GM19463 (cell line): Measurements from ENCODE around the gene LSG1.

Experiments
- ATAC-seq: cut with Tn5 transposase; IDR thresholded peaks from one replicate; pipeline ENCODE4 v1.9.1; 2021; ENCODE audit warnings: mild to moderate bottlenecking, moderate library complexity; ENCODE audit not compliant: unreplicated experiment

Gene LSG1

DNA sequence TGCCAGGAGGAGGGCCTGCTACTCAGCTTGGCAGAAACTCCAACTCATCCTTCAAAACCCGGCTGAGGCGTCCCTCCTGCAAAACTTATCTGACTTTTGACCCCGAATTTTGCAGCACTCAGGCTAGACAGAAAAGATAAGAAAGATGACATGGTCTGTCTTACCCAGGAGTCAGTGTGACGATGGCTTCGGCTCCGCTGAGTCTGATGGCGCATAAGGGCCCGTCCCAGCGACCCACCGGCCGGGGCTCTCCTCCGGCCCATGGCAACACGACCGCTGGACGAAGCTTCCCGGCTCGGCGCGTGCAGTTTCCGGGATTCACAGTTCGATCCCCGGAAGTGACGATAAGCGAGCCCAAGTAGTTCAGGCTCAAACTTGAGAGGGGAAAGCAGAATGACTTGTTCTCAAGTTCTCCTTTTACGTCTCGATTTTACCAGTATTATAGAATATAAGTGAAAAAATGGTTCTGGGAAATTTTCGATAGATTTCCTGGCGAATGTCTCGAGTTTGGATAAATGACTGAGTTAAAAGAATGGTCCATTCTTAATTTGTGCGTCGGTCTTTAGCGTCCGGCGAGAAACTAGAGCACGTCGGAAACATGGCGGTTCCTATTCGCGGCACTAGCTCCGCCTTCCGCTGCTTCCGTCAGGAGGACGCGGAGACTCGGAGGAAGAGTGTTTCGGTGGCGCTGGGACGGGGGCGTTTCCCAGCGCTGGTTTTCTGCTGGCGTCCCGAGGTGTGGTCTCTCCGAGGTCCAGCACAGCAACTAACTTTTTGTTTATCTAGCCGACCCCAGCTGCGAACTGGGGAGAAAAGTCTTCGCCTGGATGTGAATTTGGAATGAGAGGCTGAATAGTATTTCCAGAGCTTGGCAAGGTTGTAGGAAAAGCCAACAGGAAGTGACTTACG, at the start of gene LSG1:
LSG1 (minus strand) TSS at position 292 of the 909 bp plus-strand sequence; CDS start at position 263, 29 bp downstream.
- ATAC-seq: peak; percentile 80

DNA sequence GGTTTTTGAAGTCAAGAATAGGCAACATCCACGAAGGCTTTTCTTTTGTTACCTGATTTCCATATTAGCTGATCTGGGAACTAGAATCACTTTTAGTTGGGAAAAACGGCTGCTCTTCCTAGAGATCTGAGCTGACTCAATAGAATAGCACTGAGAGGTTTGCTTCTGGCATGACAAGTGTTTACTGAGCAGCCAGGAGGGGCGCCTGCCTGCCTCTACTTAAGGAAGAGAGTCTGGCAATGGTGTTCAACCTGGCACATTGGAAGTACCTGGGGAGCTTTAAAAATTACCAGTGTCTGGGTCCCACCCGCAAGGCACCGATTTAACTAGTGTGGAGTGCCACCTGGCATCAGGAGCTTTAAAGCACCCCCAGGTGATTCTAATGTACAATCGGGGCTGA, 48.1 kb upstream of the LSG1 start:
- ATAC-seq: no peak

- ATAC-seq: no peak
These were observed 46.1 kb upstream of the LSG1 start for GRCh38 chr3:194718079-194718478.

- no peak for ATAC-seq
These were observed 43.2 kb upstream of the LSG1 start for GRCh38 chr3:194715022-194715800.

DNA sequence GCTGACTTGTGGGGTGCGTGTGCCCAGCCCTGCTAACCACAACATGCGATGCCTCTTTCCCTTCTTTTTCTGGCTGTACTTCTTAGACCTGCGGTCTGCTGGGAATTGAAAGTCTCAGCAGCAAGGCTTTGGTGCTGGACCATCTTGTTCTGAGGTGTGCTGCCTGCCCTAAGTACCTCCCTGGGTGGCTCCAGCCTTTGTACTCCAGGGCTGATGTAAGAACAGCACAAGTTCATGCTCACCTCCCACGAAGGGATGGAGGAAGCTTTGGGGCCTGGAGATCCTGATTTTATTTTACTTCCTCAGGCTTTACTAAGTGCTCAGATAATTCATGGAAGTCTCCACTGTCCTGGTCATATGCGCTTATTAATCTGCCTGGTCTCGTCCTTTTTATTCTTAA, 42.6 kb upstream of the LSG1 start:
- no peak for ATAC-seq

- no peak for ATAC-seq
These were observed 42.1 kb upstream of the LSG1 start for GRCh38 chr3:194714137-194714455.

DNA sequence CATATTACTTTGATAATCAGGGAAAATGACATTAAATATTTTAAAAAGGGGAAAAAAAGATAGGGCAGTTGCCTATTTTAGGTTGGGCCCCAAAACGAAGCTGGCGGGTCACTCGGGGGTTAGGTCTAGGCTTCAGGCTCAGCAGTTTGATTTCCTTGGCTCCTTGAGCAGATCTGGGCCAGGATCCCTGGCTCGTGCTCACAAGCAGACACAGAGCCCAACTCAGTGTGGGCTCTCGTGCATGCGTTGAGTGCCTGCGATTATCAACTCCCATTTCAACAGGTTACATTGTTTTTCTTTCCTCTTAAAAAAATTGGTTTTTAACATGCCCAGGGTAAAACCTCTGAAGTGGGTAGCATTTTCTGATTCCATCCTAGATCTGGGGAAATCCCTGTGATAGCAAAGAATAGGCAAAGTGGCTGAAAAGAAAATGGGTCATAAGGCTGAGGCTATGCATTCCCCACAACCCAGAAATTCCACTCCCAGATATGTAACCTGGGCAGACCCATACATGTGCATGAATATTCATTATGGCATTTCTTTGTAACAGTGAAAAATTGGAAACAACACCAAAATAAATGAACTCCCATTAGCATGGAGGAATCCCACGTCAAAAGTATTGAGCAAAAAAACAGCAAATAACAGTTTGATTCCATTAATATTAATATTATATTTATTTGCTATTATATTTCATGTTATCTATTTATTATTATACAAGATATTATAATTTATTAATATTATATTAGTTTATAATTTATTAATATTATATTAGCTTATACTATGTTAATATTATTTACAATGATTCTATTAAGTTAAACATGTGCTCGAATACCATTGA, 41.5 kb upstream of the LSG1 start:
- no peak for ATAC-seq

DNA sequence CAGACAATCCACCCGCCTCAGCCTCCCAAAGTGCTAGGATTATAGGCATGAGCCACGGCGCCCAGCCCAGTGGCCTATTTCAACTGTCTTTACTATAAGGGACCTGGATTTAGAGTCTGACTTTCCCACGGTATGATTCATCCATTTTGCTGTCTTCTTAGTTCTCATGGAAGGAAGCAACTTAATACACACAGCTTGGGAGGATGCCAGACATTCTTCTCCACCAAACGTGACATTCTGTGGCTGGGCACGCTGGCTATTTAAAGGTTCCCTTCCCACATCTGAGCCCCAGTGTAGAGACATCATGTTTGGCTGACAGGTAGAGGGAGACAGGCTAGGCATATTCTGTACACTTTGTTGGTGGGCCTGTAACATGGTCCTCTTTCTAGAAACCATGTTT, 39.9 kb upstream of the LSG1 start:
- no peak for ATAC-seq

DNA sequence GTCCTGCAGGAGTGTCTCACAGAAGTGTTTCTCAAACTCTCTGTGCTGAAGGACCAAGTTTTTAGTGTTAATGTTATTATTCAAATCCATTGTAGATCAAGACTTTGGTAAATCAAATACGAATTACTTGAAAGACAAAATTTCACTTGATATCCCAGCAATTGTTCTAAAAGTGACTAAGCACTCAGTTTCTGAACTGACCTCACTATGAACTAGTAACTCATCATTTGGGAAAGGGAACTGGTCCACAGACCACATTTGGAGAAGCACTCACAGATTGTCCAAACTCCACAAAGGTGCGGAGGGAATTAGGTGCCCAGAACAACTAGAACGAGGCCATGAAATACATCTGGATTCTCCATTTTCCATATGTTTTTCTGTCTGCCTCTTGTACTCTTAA, 39.3 kb upstream of the LSG1 start:
- no peak for ATAC-seq

DNA sequence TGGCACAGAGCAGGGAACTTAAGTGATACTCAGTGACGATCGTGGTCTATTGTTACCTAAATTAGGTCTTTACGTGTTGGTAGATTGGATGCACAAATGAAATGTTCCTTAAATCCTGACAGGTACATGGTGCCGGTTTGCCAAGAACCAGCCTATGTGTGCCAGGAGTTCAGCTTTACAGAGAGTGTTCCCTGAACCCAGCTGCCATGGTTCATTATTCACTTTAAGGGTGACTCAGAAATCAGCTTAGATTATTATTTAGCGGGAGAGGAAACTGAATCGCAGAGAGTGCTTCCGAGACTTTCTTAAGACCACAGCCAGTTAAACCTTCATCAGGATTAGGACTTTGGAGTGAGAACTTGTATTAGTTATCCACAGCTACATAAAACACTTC, 35.2 kb upstream of the LSG1 start:
- no peak for ATAC-seq

GRCh38 chr3:194705761-194706160, 33.8 kb upstream of the LSG1 start:
- no peak for ATAC-seq

DNA sequence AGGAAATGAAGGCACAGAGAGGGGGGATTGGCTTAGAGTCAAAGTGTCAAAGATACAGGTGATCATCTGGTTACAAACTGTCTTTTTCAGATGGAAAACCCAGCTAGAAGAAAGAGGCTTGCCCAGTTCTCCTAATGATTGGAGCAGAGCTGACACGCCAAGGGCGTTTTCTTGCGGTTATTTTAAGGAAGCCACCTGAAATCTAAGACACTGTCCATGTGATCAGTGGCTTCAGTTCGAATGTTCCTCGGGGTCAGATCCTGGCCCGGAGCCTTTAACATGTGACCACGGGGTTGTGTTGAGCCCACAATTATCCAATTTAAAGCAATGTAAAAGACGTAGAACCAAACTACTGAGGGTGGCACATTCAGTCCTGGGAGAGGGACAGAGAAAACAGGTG, 33.2 kb upstream of the LSG1 start:
- no peak for ATAC-seq

GRCh38 chr3:194702545-194702944, 30.6 kb upstream of the LSG1 start:
- no peak for ATAC-seq

- no peak for ATAC-seq
These were observed 24.7 kb upstream of the LSG1 start for GRCh38 chr3:194696702-194697101.

- peak; percentile 81 for ATAC-seq
These were observed 19.7 kb upstream of the LSG1 start for GRCh38 chr3:194691481-194692283.

DNA sequence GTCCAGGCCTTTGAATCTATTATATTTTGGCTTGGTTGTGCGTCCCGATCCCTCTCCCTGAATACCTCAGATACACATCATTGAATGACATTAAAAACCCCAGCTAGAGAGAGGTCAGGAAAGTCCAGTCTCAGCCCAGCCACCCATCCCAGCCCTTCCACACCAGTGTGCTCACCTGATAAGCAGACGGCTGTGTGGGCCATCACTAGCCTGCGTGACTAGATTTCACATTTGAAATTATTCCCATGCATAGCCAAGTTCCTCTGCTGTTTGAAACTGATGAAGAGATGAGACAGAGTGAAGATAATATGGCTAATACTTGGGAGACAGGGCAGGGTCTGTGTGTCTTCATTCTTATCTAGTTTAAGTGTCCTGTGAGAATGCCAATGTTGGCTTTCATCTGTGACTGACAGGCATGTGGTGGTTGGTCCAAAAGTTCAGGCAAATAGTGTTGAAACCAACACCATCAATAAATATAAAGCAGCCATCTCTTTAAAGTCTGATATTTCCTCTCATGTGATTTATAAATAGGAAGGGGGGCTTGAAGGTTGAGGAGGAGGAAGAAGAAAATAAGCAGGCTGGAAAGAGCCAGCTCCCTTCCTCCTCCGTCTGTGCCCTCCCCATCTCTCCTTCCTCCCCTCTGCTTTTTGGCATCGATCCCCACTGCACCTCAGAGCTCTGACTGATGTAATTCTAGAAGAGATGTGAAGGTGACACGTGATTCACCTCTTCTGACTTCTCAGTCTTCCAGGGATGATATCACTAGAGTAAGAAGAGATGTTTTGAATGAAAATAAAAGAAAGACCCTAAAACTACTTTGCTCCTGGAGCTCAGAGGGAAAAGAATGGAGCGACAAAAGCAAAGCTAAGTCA, 18.7 kb upstream of the LSG1 start:
- no peak for ATAC-seq

DNA sequence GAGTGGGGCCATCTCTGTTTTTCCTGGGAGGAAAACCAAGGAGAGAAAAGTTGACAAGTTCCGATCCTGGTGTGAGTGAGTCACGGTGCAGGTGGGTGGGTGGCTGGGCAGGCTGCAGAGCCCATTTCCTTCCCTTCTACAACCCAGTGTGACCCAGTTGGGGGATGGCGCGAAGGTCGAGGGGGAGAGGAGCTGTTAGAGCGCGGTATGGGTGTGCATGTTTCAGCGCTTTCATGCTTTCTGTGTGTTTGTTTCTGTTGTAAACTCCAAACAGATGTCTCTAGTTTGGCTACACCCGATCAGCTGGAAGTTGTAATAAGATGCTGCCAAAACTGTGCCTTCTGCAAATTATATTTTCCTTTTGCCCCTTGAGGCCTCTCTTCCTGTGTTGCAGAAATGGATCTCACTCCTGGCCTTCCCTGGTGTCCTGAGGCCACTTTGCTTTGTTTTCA, 17.5 kb upstream of the LSG1 start:
- ATAC-seq: no peak

DNA sequence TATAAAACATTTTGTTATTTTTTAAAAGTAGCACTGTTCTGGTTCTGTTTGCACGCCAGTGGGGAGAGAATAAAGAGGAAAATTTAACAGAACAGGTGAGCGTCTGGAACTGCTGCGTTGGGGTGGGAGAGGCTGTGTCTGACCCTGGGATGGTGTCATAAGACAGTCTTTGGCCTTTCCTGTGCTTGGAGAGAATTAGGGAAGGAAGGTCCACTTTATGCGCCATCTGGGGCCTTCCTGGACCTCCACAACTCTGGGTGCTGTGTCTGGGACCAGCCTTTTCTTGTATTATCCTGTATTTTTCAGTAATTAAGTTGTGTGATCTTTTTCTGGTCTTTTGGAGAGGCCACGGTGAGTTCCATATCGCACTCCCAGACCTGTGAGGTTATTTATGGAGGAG, 17.0 kb upstream of the LSG1 start:
- no peak for ATAC-seq

GRCh38 chr3:194688200-194688740, 16.3 kb upstream of the LSG1 start:
- ATAC-seq: no peak
